ENCODE measurements around the gene IL17C.

Gene IL17C

GRCh38 chr16:88610909-88611812 lies 27.2 kb upstream of the IL17C start:
- no peak for DNase-seq

DNA sequence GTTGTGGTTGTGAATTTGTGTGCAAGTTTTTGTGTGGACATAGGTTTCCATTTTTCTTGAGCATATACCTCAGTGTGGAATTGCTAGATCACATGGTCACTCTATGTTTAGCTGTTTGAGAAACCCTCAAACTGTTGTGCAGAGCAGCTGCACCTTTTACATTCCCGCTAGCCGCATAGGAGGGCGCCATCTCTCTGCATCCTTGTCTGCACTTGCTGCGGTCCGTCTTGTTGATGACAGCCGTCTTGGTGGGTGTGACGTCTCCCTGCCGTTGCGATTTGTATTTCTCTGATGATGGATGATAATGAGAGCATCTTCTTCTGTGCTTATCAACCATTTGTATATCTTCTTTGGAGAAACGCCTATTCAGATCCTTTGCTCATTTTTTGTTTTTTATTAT lies 25.1 kb upstream of the IL17C start:
- DNase-seq: no peak

DNA sequence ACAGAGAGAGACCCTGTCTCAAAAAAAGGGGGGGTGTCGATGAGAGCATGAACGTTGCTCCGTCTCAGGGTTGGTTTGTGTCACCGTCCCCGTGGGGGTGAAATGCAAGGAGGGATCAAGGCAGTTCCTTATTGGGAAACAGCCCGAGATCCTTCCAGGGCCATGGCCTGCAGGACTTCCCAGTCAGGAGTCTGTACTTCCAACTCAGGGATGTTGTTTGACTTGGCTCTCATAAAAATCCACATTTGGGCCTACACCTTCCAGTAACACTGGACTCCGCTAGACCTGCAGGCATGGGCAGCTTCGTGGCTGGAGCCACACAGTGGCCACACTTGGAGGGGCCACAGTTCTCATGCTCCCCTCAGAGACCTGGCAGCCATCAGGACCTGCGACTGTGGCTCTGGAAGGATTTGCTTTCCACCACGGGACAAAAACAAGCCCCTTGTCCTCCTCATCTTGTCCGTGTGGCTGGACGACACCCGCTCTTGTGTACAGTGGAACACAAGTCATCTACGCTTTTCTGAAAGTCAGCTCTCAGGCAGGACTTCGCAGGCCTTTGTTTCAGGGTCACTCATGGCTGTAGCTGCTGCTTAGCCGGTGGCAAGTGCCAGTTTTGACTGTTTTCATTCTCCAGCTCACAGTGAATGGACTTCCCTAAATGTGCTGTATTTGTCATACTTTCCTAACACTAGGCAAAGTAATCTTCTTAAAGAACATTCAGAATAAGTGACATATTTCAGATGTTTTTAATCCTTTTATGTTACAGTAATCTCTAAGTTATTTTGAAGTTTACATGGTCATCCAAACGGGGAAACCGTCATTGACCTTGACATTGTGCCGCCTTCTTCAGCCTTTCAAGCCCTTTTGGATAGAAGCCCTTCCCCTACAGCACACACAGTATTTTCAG lies 24.2 kb upstream of the IL17C start:
- DNase-seq: no peak

- no peak for DNase-seq
Observed at GRCh38 chr16:88614818-88615580, 23.4 kb upstream of the IL17C start.

- DNase-seq: no peak
Observed at GRCh38 chr16:88616320-88616719, 22.1 kb upstream of the IL17C start.

GRCh38 chr16:88616736-88617135 lies 21.6 kb upstream of the IL17C start:
- DNase-seq: no peak

DNA sequence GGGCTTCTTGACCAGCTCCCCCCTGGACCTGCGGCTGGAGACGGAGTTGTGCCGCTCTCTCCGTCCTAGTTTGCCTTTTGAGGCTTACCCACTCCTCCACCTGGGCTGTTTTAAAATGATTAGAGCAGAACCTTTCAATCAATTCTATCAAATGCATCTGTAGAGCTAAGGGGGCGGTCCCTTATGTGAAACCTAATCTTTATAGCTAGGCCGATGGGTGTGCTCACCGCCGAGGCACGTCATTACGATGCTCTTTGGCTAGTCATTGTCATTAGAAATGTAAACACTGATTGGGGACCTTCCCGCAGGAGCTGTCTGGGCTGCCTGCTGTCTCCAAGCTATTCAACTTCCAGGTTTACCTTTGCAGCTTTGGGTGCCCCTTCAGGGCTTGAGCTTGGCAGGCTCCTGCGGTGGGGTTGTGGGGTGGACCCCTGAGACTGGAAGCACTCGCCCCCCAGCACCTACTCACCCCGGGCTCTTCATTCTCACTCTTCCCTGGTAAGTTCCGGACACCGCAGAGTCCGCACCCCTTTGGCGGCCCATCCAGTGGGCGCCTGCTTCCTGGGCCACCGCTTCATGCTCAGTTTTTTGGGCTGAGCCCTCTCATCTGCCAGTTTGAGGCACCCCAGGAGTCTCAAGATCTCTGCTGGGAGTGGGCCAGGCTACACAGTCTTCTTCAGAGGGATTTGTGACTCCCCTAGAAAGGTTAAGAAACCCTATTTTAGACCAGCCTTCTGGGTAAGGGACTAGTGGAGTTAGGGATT lies 20.9 kb upstream of the IL17C start:
- no peak for DNase-seq

- DNase-seq: no peak
Observed at GRCh38 chr16:88618182-88618955, 20.0 kb upstream of the IL17C start.

DNA sequence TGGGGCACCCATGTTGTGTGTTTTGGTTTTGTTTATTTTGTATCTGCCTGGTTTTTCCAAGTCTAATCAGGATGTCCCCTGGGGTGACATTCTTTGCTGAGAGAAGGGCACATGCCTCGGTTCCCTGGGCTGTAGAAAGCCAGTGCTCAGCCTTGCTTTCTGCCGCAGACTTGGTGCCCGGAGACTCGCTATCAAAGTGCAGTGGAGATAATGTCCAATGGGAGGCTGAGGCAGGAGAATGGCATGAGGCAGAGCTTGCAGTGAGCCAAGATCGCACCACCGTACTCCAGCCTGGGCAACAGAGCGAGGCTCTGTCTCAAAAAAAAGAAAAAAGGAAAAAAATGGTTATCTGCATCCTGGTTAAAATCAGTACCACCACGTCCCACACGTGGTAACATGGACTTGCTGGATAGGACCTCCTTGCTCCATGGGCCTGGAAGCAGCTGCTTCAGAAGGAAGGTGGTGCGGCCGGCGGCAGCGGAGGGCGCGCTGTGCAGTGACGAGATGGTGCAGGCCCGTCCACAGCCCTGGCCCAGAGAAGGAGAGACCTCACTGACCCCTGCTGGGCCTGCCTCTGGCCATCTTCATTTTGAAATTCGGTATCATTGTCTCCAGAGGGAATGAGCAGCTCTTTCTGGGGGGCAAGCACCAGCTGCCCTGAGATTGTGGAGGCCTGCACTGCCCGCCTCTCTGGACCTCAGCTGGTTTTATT lies 19.3 kb upstream of the IL17C start:
- DNase-seq: no peak

GRCh38 chr16:88619859-88620815 lies 18.2 kb upstream of the IL17C start:
- no peak for DNase-seq

DNA sequence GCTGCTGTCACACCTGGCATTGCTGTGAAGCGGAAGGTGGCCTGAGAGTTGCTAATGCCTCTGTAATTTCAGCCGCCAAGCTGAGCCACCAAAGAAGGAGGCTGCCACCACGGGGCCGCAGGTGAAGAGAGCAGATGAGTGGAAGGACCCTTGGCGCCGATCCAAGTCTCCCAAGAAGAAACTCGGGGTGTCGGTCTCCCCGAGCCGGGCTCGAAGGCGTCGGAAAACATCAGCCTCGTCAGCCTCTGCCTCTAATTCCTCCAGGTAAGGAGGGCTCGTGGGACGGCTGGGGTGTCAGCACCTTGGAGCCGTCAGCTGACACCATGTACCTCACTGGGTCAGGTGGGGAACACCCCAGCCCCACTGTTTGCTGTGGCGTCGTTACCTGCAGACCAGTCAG lies 16.2 kb upstream of the IL17C start:
- no peak for DNase-seq

DNA sequence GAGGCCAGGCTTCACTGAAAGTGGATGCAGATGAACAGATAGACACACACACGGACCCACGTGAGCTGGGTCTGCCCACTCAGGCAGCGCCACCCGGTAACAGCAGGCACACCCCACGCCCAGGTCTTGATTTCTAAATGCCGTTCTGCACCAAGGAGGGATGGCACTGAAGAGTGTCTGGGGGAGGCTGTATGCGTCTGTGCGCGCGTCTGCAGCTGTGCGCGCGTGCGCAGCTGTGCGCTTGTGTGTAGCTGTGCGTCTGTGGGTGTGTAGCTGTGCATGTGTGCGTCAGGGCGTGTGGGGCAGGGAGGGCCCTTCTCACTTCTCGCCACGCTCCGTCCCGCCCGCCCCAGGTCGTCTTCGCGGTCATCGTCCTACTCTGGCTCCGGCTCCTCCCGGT lies 15.5 kb upstream of the IL17C start:
- no peak for DNase-seq

DNA sequence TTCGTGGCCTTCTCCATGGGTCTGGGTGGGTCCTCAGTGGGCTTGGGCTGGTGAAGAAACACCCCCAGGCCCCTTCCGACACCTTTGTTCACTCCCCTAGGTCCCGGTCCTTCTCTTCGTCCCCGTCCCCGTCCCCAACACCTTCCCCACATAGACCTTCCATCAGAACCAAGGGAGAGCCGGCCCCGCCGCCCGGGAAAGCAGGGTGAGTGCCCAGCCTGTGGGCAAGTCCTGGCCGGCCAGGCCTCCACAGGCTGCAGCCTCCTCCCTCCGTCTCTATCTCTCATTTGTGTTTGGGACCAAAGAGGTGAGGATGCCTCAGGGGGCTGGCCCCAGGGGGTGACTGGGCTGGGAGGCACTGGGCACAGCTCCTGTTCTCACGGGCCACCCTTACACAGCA lies 14.5 kb upstream of the IL17C start:
- DNase-seq: no peak

GRCh38 chr16:88624481-88624880 lies 13.9 kb upstream of the IL17C start:
- no peak for DNase-seq

DNA sequence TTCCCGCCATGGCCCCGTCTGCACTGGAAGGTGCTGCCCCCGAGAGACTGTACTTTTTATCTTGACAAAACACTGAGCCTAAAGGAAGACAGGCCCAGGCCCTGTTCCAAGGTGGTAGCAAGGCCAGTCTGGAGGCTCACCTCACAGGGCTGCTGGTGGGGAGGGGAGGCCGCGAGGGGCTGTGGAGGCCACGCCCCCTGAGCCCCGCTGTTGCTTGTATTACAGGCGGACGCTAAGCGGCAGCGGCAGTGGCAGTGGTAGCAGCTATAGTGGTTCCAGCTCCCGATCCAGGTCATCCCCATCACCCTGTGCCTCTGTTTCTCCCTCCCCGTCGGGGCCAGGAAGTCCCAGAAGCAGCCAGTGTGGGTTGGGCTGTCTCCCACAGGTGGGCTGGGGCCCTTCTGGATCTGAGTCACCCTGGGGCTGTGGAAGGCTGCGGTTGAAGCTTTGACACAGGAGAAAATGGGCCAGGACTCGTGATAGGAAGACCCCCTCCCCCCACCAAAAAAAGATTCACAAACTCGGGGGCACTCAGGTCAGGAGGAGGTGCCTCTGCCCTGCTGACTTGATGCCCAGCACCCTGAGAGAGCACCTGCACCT lies 13.3 kb upstream of the IL17C start:
- DNase-seq: no peak

DNA sequence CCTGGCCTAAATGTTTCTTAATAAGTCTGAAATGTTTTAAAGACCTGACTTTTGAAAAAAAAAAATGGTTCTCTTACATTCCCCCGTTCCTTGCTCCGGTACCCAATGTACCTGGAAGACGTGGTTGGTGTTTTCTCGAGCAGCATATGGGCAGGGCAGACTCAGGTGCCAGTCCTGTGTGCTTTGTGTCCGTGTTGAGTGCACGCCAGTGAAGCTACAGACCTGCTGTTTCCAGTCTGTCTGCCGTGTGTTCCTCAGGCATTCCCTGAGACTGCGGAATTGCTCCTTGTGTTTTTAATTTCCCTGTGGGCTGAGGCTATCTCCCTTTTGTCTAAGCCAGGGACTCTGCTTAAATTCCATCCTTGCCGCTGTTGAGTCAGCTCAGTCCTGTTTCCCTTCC lies 11.7 kb upstream of the IL17C start:
- no peak for DNase-seq

DNA sequence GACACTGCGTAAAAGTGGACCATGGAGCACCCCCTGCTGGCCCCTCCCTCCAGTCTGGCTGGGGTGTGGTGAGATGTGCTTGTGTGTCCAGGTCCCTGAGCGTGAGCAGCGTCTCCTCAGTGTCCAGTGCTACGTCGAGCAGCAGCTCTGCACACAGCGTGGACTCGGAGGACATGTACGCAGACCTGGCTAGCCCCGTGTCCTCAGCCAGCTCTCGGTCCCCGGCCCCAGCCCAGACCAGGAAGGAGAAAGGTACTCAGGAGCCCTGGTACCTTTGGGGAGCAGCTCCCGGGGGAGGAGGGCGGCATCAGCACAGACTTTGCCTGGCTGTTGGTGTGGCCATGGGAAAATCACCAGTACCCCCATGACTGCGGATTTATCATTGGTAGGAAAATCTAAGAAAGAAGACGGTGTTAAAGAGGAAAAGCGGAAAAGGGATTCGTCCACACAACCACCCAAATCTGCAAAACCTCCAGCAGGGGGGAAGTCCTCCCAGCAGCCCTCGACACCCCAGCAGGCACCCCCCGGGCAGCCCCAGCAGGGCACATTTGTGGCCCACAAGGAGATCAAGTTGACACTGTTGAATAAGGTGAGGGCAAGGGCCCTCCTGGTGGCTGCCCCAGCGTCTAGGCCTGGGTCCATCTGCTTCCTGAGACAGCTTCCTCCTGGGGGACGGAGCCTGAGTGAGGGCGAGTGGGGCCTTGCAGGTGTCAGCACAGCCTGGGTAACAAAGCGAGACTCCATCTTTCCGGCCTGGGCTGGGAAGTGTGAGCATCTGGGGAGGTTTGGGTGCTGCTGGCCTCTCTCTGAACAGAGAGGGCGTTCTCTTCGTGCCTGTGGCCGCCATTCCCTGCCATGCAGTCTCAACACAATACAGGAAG lies 10.6 kb upstream of the IL17C start:
- DNase-seq: no peak

- DNase-seq: no peak
Observed at GRCh38 chr16:88628512-88628974, 9.8 kb upstream of the IL17C start.
